ENCODE data around the gene CCL27. TPM values are rescaled to one million over a fixed set of nuclear protein-coding genes. Genes with fewer than 3 reads are reported as not detected.

The CCL27 gene, protein sequence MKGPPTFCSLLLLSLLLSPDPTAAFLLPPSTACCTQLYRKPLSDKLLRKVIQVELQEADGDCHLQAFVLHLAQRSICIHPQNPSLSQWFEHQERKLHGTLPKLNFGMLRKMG
- not detected in 2 replicates for total RNA-seq (2014; rRNA removed; shearing (Covaris generic))

DNA sequence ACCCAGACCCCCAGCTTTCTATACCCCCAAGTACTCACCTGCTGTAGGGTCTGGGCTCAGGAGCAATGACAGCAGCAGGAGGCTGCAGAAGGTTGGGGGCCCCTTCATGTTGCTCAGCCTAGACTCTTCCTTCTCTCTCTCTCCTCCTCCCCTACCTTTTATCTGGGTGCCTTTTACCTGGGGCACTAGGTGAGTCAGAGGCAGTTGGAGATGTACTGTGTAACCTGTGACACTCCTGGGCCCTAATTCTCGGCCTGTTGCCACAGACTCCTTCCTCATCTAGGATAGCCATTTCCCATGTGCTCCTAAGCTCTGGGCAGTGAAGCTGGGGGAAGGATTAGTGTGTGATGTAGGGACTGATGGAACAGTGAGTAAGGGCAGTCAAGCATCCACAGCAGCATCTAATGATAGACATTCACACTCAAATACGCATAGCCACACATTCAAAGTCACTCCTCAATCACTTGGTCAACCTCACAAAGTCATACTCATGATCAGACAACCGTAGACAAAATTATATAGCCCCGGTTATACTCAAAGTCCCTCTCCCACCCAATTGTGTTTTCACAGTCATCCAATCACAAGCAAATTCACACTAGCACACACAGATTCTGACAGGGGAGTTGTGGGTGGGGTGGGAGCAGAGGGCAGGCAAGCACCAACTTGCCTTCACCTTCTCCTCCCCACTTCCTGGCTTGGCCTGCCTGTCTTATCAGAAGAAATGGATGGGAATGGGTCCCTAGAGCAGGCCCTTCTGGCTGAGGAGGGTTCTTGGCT, at the start of gene CCL27:
CCL27 (minus strand) TSS at position 132 of the 777 bp plus-strand sequence; CDS start at position 108, 24 bp downstream.
- in situ Hi-C loops (cut with HindIII; ENCODE audit: low sequenced_read_pairs) = no loop called here
- DNase-seq (ENCODE audit: low spot score) = no peak

DNA sequence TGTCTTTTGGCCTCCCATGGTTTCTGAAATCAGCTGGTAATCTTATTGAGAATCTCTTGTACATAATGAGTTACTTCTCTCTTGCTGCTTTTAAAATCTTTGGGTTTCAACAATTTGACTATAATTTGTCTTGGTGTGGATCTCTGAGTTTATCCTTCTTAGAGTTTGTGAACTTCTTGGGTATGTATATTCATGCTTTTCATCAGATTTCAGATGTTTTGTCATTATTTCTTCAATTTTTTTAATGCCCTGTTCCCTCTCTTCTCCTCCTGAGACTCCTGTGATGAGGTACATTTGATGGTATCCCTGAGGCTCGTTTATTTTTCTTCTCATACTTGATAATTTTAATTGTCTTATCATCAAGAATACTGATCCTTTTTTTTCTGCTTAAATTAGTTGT, 49.7 kb upstream of the CCL27 start:
- in situ Hi-C loops (cut with HindIII; ENCODE audit: low sequenced_read_pairs) = no loop called here
- no peak for DNase-seq (ENCODE audit: low spot score)

- in situ Hi-C loops (cut with HindIII; ENCODE audit: low sequenced_read_pairs) = no loop called here
- no peak for DNase-seq (ENCODE audit: low spot score)
These were observed 47.6 kb upstream of the CCL27 start, which contains the start of gene CCL21 for GRCh38 chr9:34710023-34710422. TSS of gene CCL21 (minus strand) at chr9:34710136. CDS start at chr9:34710066, 70 bp downstream.

DNA sequence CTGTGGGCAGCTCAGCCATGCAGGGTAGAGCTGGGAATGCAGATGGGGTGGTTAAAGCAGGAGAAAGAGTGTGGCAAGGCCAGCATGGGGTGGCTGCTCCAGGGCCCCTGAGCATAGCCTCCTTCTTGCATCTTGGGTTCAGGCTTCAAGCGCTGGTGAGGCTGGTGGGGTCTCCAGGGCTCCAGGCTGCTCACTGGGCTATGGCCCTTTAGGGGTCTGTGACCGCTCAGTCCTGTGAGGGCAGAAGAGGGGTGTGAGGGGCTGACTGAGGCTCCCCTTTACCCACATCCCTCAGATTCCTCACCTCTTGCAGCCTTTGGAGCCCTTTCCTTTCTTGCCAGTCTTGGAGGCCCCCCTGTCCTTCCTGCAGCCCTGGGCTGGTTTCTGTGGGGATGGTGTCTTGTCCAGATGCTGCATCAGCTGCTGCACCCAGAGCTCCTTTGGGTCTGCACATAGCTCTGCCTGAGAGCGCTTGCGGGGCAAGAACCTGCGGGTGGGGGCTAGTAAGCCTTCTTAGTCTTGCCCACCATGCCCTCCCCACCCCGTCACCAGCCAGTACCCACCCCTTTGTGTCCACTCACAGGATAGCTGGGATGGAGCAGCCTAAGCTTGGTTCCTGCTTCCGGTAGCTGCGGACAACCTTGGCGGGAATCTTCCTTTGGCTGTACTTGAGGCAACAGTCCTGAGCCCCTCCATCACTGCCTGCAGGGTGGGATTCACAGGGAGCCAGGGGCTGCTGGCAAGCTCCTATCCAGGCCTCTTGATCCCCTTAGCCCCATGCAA, 46.9 kb upstream of the CCL27 start:
- in situ Hi-C loops (cut with HindIII; ENCODE audit: low sequenced_read_pairs) = no loop called here
- DNase-seq (ENCODE audit: low spot score) = no peak

DNA sequence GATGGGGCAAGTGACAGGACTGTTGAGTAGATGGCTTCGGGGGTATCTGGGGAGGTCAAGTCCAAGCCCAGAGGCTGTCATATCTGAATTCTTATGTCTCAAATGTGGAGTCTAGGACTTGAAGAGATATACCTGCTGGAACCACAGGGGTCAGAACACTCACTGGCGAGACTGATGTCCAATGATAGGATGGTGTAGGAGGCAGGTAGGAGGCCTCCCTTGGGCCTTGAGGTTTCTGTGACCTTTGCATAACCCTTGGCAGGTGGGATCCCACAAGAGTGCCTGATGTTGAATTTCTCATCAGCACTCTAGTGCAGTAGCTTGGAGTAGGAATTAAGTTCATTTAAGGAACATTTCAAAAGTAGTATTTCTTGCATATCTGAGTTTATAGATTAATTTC, 44.7 kb upstream of the CCL27 start:
- no peak for DNase-seq (ENCODE audit: low spot score)
- in situ Hi-C loops (cut with HindIII; ENCODE audit: low sequenced_read_pairs) = no loop called here

DNA sequence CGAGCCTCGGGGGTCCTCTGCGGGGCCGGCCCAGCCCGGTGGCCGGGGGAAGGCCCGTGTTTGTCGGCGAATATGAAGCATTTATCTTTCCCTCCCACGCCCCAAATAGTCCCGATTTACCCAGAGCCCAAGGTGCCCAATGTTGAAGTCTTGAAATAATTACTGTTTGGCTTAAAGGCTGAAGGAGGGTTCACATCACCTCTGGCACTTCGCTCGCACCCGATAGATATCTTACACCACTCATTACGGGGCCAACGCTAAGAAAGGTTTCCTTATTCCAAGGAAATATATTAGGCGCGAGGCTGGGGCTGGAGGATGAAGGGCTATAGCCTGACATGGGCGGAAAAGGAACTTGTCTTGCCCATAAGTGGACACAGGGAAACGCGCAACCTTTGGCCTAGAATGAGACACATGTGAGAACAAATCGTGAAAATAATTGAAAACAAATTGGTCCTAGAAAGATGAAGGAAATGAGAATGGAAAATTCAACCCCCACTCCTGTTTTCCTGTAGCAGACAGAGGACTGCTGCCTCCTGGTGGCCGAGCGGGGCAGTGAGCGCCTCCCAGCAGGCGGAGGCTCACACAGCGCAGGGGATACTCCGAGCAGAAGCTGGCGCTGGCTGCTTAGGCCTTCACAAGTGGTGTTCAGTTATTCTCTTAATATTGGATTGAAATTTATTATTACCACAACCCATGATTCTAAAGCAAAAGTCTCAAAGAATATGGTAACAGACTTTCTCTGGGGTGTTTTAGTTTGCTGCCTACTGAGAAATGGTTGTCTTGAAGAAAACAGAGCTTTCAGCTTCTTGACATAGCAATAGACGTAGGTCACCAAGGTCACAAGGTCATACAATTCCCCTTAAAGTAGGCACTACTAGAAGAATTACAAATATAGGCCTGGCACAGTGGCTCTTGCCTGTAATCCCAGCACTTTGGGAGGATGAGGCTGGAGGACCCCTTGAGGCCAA, 39.6 kb upstream of the CCL27 start:
- DNase-seq (ENCODE audit: low spot score) = peak; percentile 83
- in situ Hi-C loops (cut with HindIII; ENCODE audit: low sequenced_read_pairs) = no loop called here

GRCh38 chr9:34701023-34701768, 38.7 kb upstream of the CCL27 start:
- in situ Hi-C loops (cut with HindIII; ENCODE audit: low sequenced_read_pairs) = no loop called here
- peak; percentile 74 for DNase-seq (ENCODE audit: low spot score)

GRCh38 chr9:34694811-34695210, 32.4 kb upstream of the CCL27 start:
- DNase-seq (ENCODE audit: low spot score) = no peak
- in situ Hi-C loops (cut with HindIII; ENCODE audit: low sequenced_read_pairs) = no loop called here

GRCh38 chr9:34693560-34693959, 31.1 kb upstream of the CCL27 start:
- in situ Hi-C loops (cut with HindIII; ENCODE audit: low sequenced_read_pairs) = no loop called here
- no peak for DNase-seq (ENCODE audit: low spot score)

DNA sequence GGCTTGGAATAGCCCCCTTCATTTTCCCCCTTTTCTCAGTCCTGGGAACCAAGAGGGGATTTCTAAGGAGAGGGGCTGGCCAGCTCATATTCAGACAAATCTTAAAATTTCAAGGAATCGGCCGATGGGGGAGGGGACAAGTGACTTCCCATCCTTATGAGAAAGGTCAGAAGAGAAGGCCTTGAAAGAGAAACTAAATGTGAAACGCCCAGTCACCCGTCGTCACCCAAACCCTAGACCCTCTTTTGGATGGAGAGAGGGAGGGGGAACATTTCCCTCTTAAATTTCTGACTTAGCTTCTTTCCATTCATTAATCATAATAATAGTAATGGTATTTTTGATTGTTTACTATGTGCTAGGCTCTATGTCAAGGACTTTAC, 29.5 kb upstream of the CCL27 start:
- in situ Hi-C loops (cut with HindIII; ENCODE audit: low sequenced_read_pairs) = no loop called here
- DNase-seq (ENCODE audit: low spot score) = no peak

DNA sequence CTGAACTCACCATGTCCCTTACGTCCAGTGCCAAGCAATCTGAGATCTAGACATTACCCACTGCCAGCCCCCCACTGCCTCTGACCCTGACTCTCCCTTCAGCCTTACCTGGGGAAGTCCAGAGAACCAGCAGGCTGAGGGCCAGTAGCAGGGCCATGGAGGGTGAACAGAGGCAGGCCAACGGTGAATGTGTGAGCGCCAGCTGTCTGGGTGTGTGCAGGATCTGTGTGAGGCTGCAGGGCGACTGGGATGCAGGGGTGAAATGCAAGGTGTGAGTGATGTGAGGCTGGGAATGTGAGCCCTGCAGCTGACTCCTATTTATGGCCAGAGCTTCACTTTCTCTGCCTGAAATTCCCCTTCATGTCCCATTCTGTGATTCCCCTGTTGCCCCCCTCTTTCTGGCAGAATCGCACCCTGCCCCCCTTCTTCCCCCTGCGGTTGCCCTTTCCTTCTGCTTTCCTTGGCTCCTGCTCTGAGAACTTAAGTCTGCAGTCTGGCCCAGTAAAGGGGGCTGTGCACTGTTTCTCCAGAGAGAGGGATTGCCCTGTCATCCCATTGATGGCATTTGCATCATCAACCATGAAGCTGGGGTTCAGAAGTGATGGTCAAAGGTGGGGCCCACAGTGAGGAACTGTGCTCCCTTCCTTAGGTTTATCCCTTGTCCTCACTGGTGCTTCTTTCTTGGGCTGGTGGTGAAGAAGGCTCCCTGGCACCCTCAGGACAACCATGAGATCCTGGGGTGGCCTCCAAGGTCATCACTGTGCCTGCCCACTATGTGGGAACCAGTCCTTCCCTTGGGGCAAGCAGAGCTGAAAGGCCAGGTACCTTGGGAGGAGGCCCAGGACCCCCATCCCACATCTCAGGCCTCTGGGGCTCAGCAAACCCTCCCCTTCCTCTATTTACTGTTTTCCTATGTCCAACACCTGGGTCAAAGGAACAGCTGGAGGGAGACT, 28.8 kb upstream of the CCL27 start, which contains the start of gene CCL19:
CCL19 (minus strand) TSS at position 294 of the 953 bp plus-strand sequence; CDS start at position 157, 137 bp downstream.
- no peak for DNase-seq (ENCODE audit: low spot score)
- in situ Hi-C loops (cut with HindIII; ENCODE audit: low sequenced_read_pairs) = no loop called here

GRCh38 chr9:34689512-34689911, 27.1 kb upstream of the CCL27 start:
- in situ Hi-C loops (cut with HindIII; ENCODE audit: low sequenced_read_pairs) = no loop called here

GRCh38 chr9:34689116-34689470, 26.6 kb upstream of the CCL27 start:
- no peak for DNase-seq (ENCODE audit: low spot score)
- in situ Hi-C loops (cut with HindIII; ENCODE audit: low sequenced_read_pairs) = no loop called here

More at GRCh38 chr9:34689512-34689911, 27.1 kb upstream of the CCL27 start:
- no peak for DNase-seq (ENCODE audit: low spot score)

DNA sequence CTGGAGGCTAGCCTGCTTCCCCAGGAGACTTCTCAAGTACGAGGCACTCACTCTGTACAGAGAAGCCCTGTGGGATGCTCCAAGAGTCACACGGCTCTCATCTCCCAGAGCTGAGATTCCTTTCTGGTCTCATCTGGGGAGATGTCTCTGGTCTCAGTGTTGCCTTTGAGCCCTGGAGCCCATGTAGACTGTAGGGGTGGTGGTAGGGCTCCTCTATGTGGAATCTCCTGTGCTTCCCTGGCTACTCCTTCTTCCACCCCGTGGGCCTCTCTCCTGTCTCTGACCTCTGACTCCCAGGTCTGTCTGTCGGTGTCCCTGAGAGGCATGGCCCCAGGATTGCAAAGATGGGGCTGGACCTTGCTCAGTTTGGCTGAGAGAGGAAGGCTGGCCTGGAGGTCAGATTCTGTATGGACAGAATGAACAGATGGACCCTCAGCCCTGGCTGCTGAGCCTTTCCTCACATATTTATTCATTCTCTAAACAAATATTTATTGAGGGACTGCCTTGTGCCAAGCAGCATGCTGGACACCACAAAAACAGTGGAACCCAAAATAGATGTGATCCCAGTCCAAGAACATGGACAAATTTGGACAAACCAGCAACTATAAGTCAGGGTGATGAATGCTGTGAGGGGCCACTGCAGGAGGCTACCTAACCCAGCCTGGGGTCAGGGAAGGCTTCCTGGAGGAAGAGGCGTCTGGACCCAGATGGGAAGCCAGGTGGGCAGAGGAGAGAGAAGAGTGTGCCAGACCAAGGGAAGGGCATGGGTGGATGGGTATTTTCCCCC, 26.1 kb upstream of the CCL27 start:
- no peak for DNase-seq (ENCODE audit: low spot score)
- in situ Hi-C loops (cut with HindIII; ENCODE audit: low sequenced_read_pairs) = no loop called here

- in situ Hi-C loops (cut with HindIII; ENCODE audit: low sequenced_read_pairs) = no loop called here
- no peak for DNase-seq (ENCODE audit: low spot score)
These were observed 25.0 kb upstream of the CCL27 start for GRCh38 chr9:34687276-34688030.

- no peak for DNase-seq (ENCODE audit: low spot score)
- in situ Hi-C loops (cut with HindIII; ENCODE audit: low sequenced_read_pairs) = no loop called here
These were observed 24.3 kb upstream of the CCL27 start for GRCh38 chr9:34686732-34687131.
